Keratinocyte (primary cell): ENCODE data around the gene ALKBH2.

Experiments
- CTCF ChIP-seq, 3 experiments: IDR thresholded peaks in 1 of 3; conservative IDR thresholded peaks in 1 of 3; optimal IDR thresholded peaks in 1 of 3; 2 replicates in 2 of 3; 3 replicates in 1 of 3; pipeline versions ENCODE3 to v1.5.1; 2011; ENCODE audit warnings: low read length in 3 of 3, mild to moderate bottlenecking in 3 of 3, moderate library complexity in 2 of 3, control low read depth in 1 of 3, inconsistent platforms in 1 of 3; ENCODE audit not compliant: insufficient read depth in 2 of 3; ENCODE audit errors: extremely low read depth in 1 of 3
- EZH2 ChIP-seq: IDR thresholded peaks from one replicate; pipeline ENCODE4 v1.6.1; 2012; ENCODE audit warnings: inconsistent platforms, mild to moderate bottlenecking, low read length, moderate library complexity

GRCh38 chr12:109121346-109121880 is 28.1 kb upstream of the ALKBH2 start:
- TF ChIP-seq CTCF (optimal IDR thresholded peaks at IDR 0.05 in 1 of 3, IDR thresholded peaks at IDR 0.05 in 1 of 3, conservative IDR thresholded peaks at IDR 0.05 in 1 of 3; ENCODE audit: extremely low read depth in 1 of 3, insufficient read depth in 2 of 3, low read length in 3 of 3) (no peak), EZH2 (no peak)
